Neural progenitor cell (in vitro differentiated cells): Measurements from ENCODE around the gene LSM2. TPM values are rescaled to one million over a fixed set of nuclear protein-coding genes. Genes with fewer than 3 reads are reported as not detected.

ENCODE experiments used
- DNase-seq: peaks from one replicate; pipeline ENCODE4 v3.0.0-alpha.2; 2016; ENCODE audit warnings: low spot score
- H2AFZ ChIP-seq: fragments of 200-600 bp; sonication (generic); replicated peaks from 2 replicates; pipeline ENCODE4 v1.6.1; 2016; ENCODE audit warnings: antibody characterized with exemption
- H3F3A ChIP-seq: fragments of 200-600 bp; sonication (generic); 2 replicates; pipeline ENCODE4 v1.6.1; 2016; ENCODE audit warnings: antibody characterized with exemption, low read depth
- H3K27ac ChIP-seq: fragments of 200-600 bp; sonication (generic); 2 replicates; pipeline ENCODE4 v1.5.1; 2016; ENCODE audit warnings: mild to moderate bottlenecking
- H3K27me3 ChIP-seq: fragments of 200-600 bp; sonication (generic); 2 replicates; pipeline ENCODE4 v1.6.1; 2016; ENCODE audit warnings: mild to moderate bottlenecking, moderate library complexity
- H3K36me3 ChIP-seq: fragments of 200-600 bp; sonication (generic); 2 replicates; pipeline ENCODE4 v1.5.1; 2016
- H3K4me1 ChIP-seq: fragments of 200-600 bp; sonication (generic); 2 replicates; pipeline ENCODE4 v1.6.1; 2016; ENCODE audit warnings: mixed run types
- H3K4me2 ChIP-seq: fragments of 200-600 bp; sonication (generic); 2 replicates; pipeline ENCODE4 v1.6.1; 2016
- H3K4me3 ChIP-seq: fragments of 200-600 bp; sonication (generic); 2 replicates; pipeline ENCODE4 v1.5.1; 2016
- H3K79me2 ChIP-seq: fragments of 200-600 bp; sonication (generic); 2 replicates; pipeline ENCODE4 v1.6.1; 2016; ENCODE audit warnings: low read depth
- H3K9ac ChIP-seq: fragments of 200-600 bp; sonication (generic); 2 replicates; pipeline ENCODE4 v1.6.1; 2016
- H3K9me3 ChIP-seq: fragments of 200-600 bp; sonication (generic); 2 replicates; pipeline ENCODE4 v1.5.1; 2016; ENCODE audit warnings: low read depth
- H4K20me1 ChIP-seq: fragments of 200-600 bp; sonication (generic); 2 replicates; pipeline ENCODE4 v1.6.1; 2016; ENCODE audit warnings: low read depth
- H3K27ac Mint-ChIP-seq: 3 replicates; pipeline ENCODE4 v1.8.0; 2021; ENCODE audit warnings: mixed read lengths
- H3K27me3 Mint-ChIP-seq: 2 replicates; pipeline ENCODE4 v1.8.0; 2022; ENCODE audit warnings: low read depth, mild to moderate bottlenecking, inconsistent platforms, moderate library complexity, mixed read lengths; ENCODE audit not compliant: insufficient read depth
- H3K36me3 Mint-ChIP-seq: 3 replicates; pipeline ENCODE4 v1.8.0; 2021; ENCODE audit warnings: mixed read lengths
- H3K4me1 Mint-ChIP-seq: 3 replicates; pipeline ENCODE4 v1.8.0; 2021; ENCODE audit warnings: mixed read lengths
- H3K4me3 Mint-ChIP-seq: 3 replicates; pipeline ENCODE4 v1.8.0; 2021; ENCODE audit warnings: mild to moderate bottlenecking, moderate library complexity, mixed read lengths
- H3K9me3 Mint-ChIP-seq: 3 replicates; pipeline ENCODE4 v1.8.0; 2020; ENCODE audit warnings: mixed read lengths
- EZH2 ChIP-seq: fragments of 200-600 bp; sonication (generic); IDR thresholded peaks from 2 replicates; pipeline ENCODE4 v1.6.1; 2017; ENCODE audit warnings: antibody characterized with exemption, mild to moderate bottlenecking, moderate library complexity
- EZH2phosphoT487 ChIP-seq: fragments of 200-600 bp; sonication (generic); IDR thresholded peaks from 2 replicates; pipeline ENCODE4 v1.6.1; 2017; ENCODE audit warnings: antibody characterized with exemption
- total RNA-seq: library from RNA; depleted of rRNA; stranded (reverse); fragments of >200 nt; gene quantifications from 2 replicates; pipeline ENCODE4 v1.2.3, GENCODE V29; 2015; ENCODE audit warnings: low replicate concordance
- TF ChIP-seq, protein P1 (sequence below): fragments of 200-600 bp; sonication (generic); IDR thresholded peaks from 2 replicates; pipeline ENCODE4 v1.5.1; 2017; ENCODE audit warnings: antibody characterized with exemption, mild to moderate bottlenecking

LSM2 gene
- total RNA-seq, 1 donor from 2014 or later, result 105 TPM

DNA sequence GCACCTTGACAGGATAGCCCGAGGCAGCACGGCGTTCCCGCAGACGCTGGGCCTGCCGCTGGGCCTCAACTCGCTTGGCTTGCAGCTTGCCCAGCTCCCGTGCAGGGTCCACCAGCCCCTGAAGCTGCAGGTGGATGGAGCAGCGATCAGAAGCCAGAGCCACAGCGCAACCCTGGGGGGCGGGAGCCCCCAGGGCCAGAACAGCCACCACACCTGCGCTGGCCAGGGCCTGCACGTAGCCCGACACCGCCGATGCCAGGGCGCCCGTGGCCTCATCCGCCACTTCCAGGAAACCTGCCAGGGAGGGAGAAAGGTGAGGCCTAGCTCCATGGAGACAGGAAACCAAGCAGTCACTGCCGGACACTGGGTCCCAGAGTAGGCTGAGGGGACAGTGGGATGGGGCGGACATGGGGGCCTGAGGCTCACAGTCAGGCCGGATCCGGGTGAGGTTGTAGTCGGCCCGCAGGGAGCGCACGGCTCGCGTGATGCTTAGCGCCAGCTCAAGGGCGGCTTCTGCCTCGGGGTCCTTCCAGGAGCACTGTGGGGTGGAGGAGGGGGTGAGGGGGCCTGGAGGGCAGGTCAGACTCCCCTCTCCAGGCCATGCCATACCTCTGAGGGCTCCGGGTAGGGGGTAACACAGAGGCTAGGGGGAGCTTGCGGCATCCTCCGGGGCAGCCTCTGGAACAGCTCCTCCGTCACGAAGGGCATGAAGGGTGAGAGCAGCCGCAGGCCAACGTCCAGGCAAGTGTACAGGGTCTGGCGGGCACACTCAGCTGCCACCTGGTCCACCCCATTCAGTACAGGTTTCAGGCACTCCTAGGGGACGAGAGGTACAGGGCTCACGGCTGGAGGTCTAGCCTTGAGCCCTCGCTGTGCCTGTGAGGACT is 27.5 kb downstream of the LSM2 start:
- Histone ChIP-seq H2AFZ (no peak overlapping the region), H3F3A (no peaks in the 10 kb centered on the region), H3K4me2 (no peak overlapping the region), H3K4me1 (no peaks in the 10 kb centered on the region), H4K20me1 (no peaks in the 10 kb centered on the region), H3K27ac (no peak overlapping the region), H3K27me3 (no peaks in the 10 kb centered on the region), H3K9me3 (no peaks in the 10 kb centered on the region), H3K36me3 (no peaks in the 10 kb centered on the region), H3K9ac (no peak overlapping the region), H3K4me3 (no peak overlapping the region), H3K79me2 (no peaks in the 10 kb centered on the region)
- Mint-ChIP-seq H3K27ac (no peak overlapping the region), H3K36me3 (peaks cover 9% of the 10 kb centered on the region), H3K27me3 (peaks cover 2% of the 10 kb centered on the region), H3K9me3 (no peaks in the 10 kb centered on the region), H3K4me3 (no peak overlapping the region), H3K4me1 (peaks cover 6% of the 10 kb centered on the region)
- TF ChIP-seq, protein P1, sequence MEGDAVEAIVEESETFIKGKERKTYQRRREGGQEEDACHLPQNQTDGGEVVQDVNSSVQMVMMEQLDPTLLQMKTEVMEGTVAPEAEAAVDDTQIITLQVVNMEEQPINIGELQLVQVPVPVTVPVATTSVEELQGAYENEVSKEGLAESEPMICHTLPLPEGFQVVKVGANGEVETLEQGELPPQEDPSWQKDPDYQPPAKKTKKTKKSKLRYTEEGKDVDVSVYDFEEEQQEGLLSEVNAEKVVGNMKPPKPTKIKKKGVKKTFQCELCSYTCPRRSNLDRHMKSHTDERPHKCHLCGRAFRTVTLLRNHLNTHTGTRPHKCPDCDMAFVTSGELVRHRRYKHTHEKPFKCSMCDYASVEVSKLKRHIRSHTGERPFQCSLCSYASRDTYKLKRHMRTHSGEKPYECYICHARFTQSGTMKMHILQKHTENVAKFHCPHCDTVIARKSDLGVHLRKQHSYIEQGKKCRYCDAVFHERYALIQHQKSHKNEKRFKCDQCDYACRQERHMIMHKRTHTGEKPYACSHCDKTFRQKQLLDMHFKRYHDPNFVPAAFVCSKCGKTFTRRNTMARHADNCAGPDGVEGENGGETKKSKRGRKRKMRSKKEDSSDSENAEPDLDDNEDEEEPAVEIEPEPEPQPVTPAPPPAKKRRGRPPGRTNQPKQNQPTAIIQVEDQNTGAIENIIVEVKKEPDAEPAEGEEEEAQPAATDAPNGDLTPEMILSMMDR, result no peak
- TF ChIP-seq EZH2 (no peak), EZH2phosphoT487 (no peak)
- DNase-seq, result no peak

DNA sequence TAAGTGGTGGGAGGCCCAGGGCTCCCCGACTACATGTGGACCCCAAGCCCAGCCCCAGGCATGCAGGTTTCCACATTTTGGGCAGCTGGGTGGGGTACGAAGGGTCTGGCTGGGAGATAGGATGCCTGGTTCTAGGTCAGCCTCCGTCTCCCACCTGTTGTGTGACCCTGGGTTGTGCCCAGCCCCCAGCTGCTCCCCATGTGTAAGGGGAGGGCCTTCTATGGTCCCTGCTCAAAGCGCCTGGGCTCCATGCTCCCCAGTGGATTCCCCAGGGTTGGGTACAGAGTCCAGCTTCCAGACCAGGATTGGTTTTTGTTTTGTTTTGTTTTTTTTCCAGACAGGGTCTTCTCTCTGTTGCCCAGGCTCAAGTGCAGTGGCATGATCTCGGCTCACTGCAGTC is 28.6 kb downstream of the LSM2 start:
- H3K4me2 ChIP-seq, result no peak overlapping the region
- peaks cover 8% of the 10 kb centered on the region for H3K36me3 Mint-ChIP-seq
- no peaks in the 10 kb centered on the region for H3K9me3 ChIP-seq
- no peaks in the 10 kb centered on the region for H3K79me2 ChIP-seq
- no peak overlapping the region for H3K27ac Mint-ChIP-seq
- H3K27me3 ChIP-seq, result no peaks in the 10 kb centered on the region
- no peaks in the 10 kb centered on the region for H3K4me1 ChIP-seq
- no peaks in the 10 kb centered on the region for H3K36me3 ChIP-seq
- TF ChIP-seq, protein P1, result no peak
- TF ChIP-seq EZH2phosphoT487 (no peak), EZH2 (no peak)
- DNase-seq, result no peak
- no peaks in the 10 kb centered on the region for H3F3A ChIP-seq
- peaks cover 6% of the 10 kb centered on the region for H3K4me1 Mint-ChIP-seq
- H2AFZ ChIP-seq, result no peak overlapping the region
- H3K4me3 ChIP-seq, result no peak overlapping the region
- H3K27me3 Mint-ChIP-seq, result peaks cover 2% of the 10 kb centered on the region
- H4K20me1 ChIP-seq, result no peaks in the 10 kb centered on the region
- no peaks in the 10 kb centered on the region for H3K9me3 Mint-ChIP-seq
- H3K27ac ChIP-seq, result no peak overlapping the region
- H3K4me3 Mint-ChIP-seq, result no peak overlapping the region
- no peak overlapping the region for H3K9ac ChIP-seq

DNA sequence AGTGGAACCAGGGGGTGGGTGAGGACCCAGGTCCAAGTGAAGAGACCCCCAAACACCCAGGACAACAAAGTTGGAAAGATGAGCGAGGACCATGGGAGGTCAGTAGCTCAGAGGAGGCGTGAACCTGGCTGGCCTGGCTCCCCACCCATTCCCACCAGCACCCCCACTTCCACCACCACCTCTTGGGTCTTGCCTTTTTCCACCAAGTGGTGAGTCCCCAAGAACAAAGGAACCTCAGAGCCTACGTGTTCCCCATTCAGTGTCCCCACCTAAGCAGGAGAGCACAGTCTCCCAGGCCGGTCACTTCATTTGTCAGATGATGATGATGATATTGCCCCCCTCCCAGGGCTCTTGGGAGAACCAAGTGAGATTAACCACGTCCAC is 29.1 kb downstream of the LSM2 start:
- Histone ChIP-seq H3K27me3 (no peaks in the 10 kb centered on the region), H3F3A (no peaks in the 10 kb centered on the region), H3K4me1 (no peaks in the 10 kb centered on the region), H3K27ac (no peak overlapping the region), H2AFZ (no peak overlapping the region), H3K9ac (no peak overlapping the region), H3K4me2 (no peak overlapping the region), H3K9me3 (no peaks in the 10 kb centered on the region), H4K20me1 (no peaks in the 10 kb centered on the region), H3K79me2 (no peaks in the 10 kb centered on the region), H3K4me3 (no peak overlapping the region), H3K36me3 (no peaks in the 10 kb centered on the region)
- DNase-seq, result no peak
- Mint-ChIP-seq H3K9me3 (no peaks in the 10 kb centered on the region), H3K27me3 (no peaks in the 10 kb centered on the region), H3K4me1 (peaks cover 6% of the 10 kb centered on the region), H3K36me3 (peaks cover 4% of the 10 kb centered on the region), H3K27ac (peak overlapping the region; percentile 21), H3K4me3 (no peak overlapping the region)
- no peak for TF ChIP-seq EZH2phosphoT487
